H9 (cell line): ENCODE data around the gene LRRC63. TPM values are rescaled to one million over a fixed set of nuclear protein-coding genes. Genes with fewer than 3 reads are reported as not detected.

ENCODE experiments used
- DNase-seq: peaks from one replicate; pipeline ENCODE4 v3.0.0-alpha.2; 2017
- H2AFZ ChIP-seq: one replicate; pipeline ENCODE4 v1.6.1; 2013; ENCODE audit warnings: mild to moderate bottlenecking, low read length, control low read depth, moderate library complexity
- H2AK5ac ChIP-seq: 2 replicates; pipeline ENCODE4 v1.6.1; 2013; ENCODE audit warnings: low read length, control low read depth, mixed read lengths; ENCODE audit not compliant: insufficient read length
- H2BK120ac ChIP-seq: one replicate; pipeline ENCODE4 v1.6.1; 2013; ENCODE audit warnings: low read depth, mild to moderate bottlenecking, low read length, control low read depth, inconsistent platforms; ENCODE audit not compliant: poor library complexity, severe bottlenecking
- H2BK12ac ChIP-seq: 2 replicates; pipeline ENCODE4 v1.6.1; 2013; ENCODE audit warnings: low read length, control low read depth, mixed read lengths, low read depth; ENCODE audit not compliant: insufficient read length
- H2BK15ac ChIP-seq: 2 replicates; pipeline ENCODE4 v1.6.1; 2013; ENCODE audit warnings: low read depth, low read length, control low read depth
- H2BK20ac ChIP-seq: one replicate; pipeline ENCODE4 v1.6.1; 2013; ENCODE audit warnings: low read depth, mild to moderate bottlenecking, low read length, control low read depth, inconsistent platforms; ENCODE audit not compliant: poor library complexity, severe bottlenecking
- H2BK5ac ChIP-seq: 2 replicates; pipeline ENCODE4 v1.6.1; 2013; ENCODE audit warnings: low read length, control low read depth, mixed read lengths; ENCODE audit not compliant: insufficient read length
- H3K14ac ChIP-seq: 2 replicates; pipeline ENCODE4 v1.6.1; 2013; ENCODE audit warnings: low read length, control low read depth; ENCODE audit not compliant: insufficient read depth
- H3K18ac ChIP-seq: 2 replicates; pipeline ENCODE4 v1.6.1; 2013; ENCODE audit warnings: low read depth, mild to moderate bottlenecking, mixed read lengths, low read length, control low read depth; ENCODE audit not compliant: insufficient read length
- H3K23ac ChIP-seq: 2 replicates; pipeline ENCODE4 v1.6.1; 2013; ENCODE audit warnings: low read length, control low read depth, mixed read lengths, low read depth; ENCODE audit not compliant: insufficient read length
- H3K23me2 ChIP-seq: 2 replicates; pipeline ENCODE4 v1.6.1; 2013; ENCODE audit warnings: low read depth, mild to moderate bottlenecking, mixed read lengths, low read length, control low read depth; ENCODE audit not compliant: insufficient read length, poor library complexity, severe bottlenecking
- H3K27ac ChIP-seq: 2 replicates; pipeline ENCODE4 v1.5.1; 2013; ENCODE audit warnings: low read length, control low read depth, mixed read lengths, low read depth; ENCODE audit not compliant: insufficient read length
- H3K27me3 ChIP-seq: 2 replicates; pipeline ENCODE4 v1.6.1; 2013; ENCODE audit warnings: low read length, control low read depth, inconsistent platforms; ENCODE audit not compliant: insufficient read depth
- H3K4ac ChIP-seq: 2 replicates; pipeline ENCODE4 v1.6.1; 2013; ENCODE audit warnings: low read depth, mild to moderate bottlenecking, control low read depth, inconsistent platforms, low read length, moderate library complexity
- H3K4me1 ChIP-seq: 2 replicates; pipeline ENCODE4 v1.6.1; 2013; ENCODE audit warnings: low read length, control low read depth, inconsistent platforms; ENCODE audit not compliant: insufficient read depth
- H3K4me2 ChIP-seq: 2 replicates; pipeline ENCODE4 v1.6.1; 2013; ENCODE audit warnings: low read length, control low read depth, mixed read lengths; ENCODE audit not compliant: insufficient read length, insufficient read depth
- H3K56ac ChIP-seq: 2 replicates; pipeline ENCODE4 v1.6.1; 2013; ENCODE audit warnings: low read depth, mild to moderate bottlenecking, mixed read lengths, low read length, control low read depth; ENCODE audit not compliant: insufficient read length
- H3K79me1 ChIP-seq: 2 replicates; pipeline ENCODE4 v1.6.1; 2013; ENCODE audit warnings: low read depth, mild to moderate bottlenecking, moderate library complexity, low read length, control low read depth, inconsistent platforms; ENCODE audit not compliant: insufficient read depth, poor library complexity, severe bottlenecking
- H3K79me2 ChIP-seq: 2 replicates; pipeline ENCODE4 v1.6.1; 2013; ENCODE audit warnings: low read length, control low read depth, inconsistent platforms; ENCODE audit not compliant: insufficient read depth
- H3K9ac ChIP-seq: 2 replicates; pipeline ENCODE4 v1.6.1; 2013; ENCODE audit warnings: low read length, control low read depth, mixed read lengths; ENCODE audit not compliant: insufficient read length; ENCODE audit errors: extremely low read depth
- H3K9me3 ChIP-seq: one replicate; pipeline ENCODE4 v1.6.1; 2013; ENCODE audit warnings: low read depth, low read length, inconsistent platforms; ENCODE audit not compliant: control insufficient read depth
- H3T11ph ChIP-seq: one replicate; pipeline ENCODE4 v1.6.1; 2013; ENCODE audit warnings: mild to moderate bottlenecking, low read length, control low read depth, inconsistent platforms
- H4K20me1 ChIP-seq: one replicate; pipeline ENCODE4 v1.6.1; 2013; ENCODE audit not compliant: control insufficient read depth, insufficient read length, insufficient read depth
- H4K5ac ChIP-seq: 2 replicates; pipeline ENCODE4 v1.6.1; 2013; ENCODE audit warnings: low read depth, mild to moderate bottlenecking, mixed read lengths, low read length, control low read depth; ENCODE audit not compliant: insufficient read length
- H4K8ac ChIP-seq: replicated peaks from 2 replicates; pipeline ENCODE4 v1.6.1; 2013; ENCODE audit warnings: low read length, control low read depth, mixed read lengths, low read depth; ENCODE audit not compliant: insufficient read length
- H4K91ac ChIP-seq: 2 replicates; pipeline ENCODE4 v1.6.1; 2013; ENCODE audit warnings: low read depth, mild to moderate bottlenecking, moderate library complexity, mixed read lengths, low read length, control low read depth; ENCODE audit not compliant: insufficient read length
- H3K27ac Mint-ChIP-seq, 3 experiments: 2 replicates in 2 of 3; 3 replicates in 1 of 3; pipeline ENCODE4 v1.8.0; 2020 to 2021; ENCODE audit warnings: mixed read lengths in 3 of 3, mild to moderate bottlenecking in 1 of 3, moderate library complexity in 1 of 3
- H3K27me3 Mint-ChIP-seq: 2 replicates; pipeline ENCODE4 v1.8.0; 2021; ENCODE audit warnings: low read depth, mild to moderate bottlenecking, moderate library complexity, mixed read lengths
- H3K36me3 Mint-ChIP-seq, 3 experiments: 2 replicates in 2 of 3; 3 replicates in 1 of 3; pipeline ENCODE4 v1.8.0; 2020 to 2021; ENCODE audit warnings: low read depth in 3 of 3, mixed read lengths in 3 of 3; ENCODE audit not compliant: insufficient read depth in 1 of 3
- H3K4me1 Mint-ChIP-seq, 2 experiments: 2 replicates each; pipeline ENCODE4 v1.8.0; 2020; ENCODE audit warnings: mixed read lengths in 2 of 2
- H3K4me3 Mint-ChIP-seq, 2 experiments: 2 replicates in 1 of 2; 3 replicates in 1 of 2; pipeline ENCODE4 v1.8.0; 2020 to 2021; ENCODE audit warnings: mild to moderate bottlenecking in 2 of 2, mixed read lengths in 2 of 2, moderate library complexity in 1 of 2
- H3K9me3 Mint-ChIP-seq, 2 experiments: 2 replicates in 1 of 2; 3 replicates in 1 of 2; pipeline ENCODE4 v1.8.0; 2020; ENCODE audit warnings: mild to moderate bottlenecking in 2 of 2, mixed read lengths in 2 of 2, moderate library complexity in 1 of 2
- WGBS: extraction: QIAGEN DNeasy Blood & Tissue Kit; methylation state at CpG from one replicate; pipeline ENCODE4 v1.1.7; 2013; ENCODE audit warnings: missing lambda C conversion rate, low lambda C conversion rate, mixed read lengths; ENCODE audit not compliant: insufficient read length; ENCODE audit errors: extremely low coverage; 5-methylcytosine and 5-hydroxymethylcytosine counted together
- total RNA-seq: library from RNA; stranded (reverse); gene quantifications from 2 replicates; pipeline ENCODE4 v1.2.1, GENCODE V29; 2021
- TF ChIP-seq, protein P1 (sequence below): fragments of 200-600 bp; sonication (generic); conservative IDR thresholded peaks from 3 replicates; pipeline ENCODE4 v1.8.0; 2021; ENCODE audit warnings: antibody characterized with exemption, mild to moderate bottlenecking

LRRC63 gene
- total RNA-seq, 1 experiment from 2014 or later: not detected

DNA sequence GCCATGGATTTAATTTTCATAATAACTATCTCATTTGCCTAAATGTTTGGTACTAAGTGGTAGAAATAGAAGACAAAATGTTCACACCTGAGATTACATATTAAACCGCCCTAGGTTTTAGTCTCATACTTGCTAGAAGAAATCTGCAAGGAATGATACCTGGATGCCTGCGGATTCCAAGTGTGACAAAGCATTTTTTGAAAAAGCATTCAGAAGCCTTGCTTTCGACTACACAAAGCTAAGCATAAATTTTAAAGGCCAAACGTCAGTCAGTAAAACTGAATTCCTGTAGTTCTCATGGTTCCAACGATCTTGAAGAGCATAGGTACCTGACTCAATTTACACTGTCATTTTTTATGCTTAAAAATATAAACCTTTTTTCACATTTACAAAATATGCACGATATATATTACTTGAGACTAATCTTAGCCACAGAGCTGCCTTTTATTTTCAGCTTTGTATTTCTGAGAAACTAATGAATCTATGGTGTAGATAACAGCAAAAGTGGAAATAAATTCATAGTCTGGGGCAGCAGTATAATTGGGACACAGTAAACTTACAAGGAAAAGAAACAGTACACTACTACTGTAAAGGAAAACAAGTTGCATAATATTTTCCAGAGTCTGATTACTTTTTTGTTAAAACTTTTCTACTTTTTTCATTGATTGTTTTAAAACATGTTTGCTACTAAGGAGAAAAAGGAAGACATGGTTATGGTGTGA, 1.2 kb upstream of the LRRC63 start:
- no peak overlapping the region for H4K91ac ChIP-seq
- no peaks in the 10 kb centered on the region for H3K36me3 Mint-ChIP-seq
- peaks cover 18% of the 10 kb centered on the region in 2 experiments for H3K4me1 Mint-ChIP-seq
- H3K27ac Mint-ChIP-seq: no peak overlapping the region
- no peak overlapping the region for H2BK12ac ChIP-seq
- no peak overlapping the region for H3K9ac ChIP-seq
- H3K4me1 ChIP-seq: no peaks in the 10 kb centered on the region
- peaks cover 12% of the 10 kb centered on the region for H3K23me2 ChIP-seq
- no peak overlapping the region for H3T11ph ChIP-seq
- no peaks in the 10 kb centered on the region for H4K20me1 ChIP-seq
- no peak for DNase-seq
- no peaks in the 10 kb centered on the region for H3K79me2 ChIP-seq
- no peak overlapping the region for H2AK5ac ChIP-seq
- WGBS: no CpG with 5 or more reads among the region's 6 CpGs
- H3K14ac ChIP-seq: no peak overlapping the region
- H3K27me3 Mint-ChIP-seq: peaks cover 29% of the 10 kb centered on the region
- no peak overlapping the region for H2BK5ac ChIP-seq
- H3K23ac ChIP-seq: no peak overlapping the region
- H3K27me3 ChIP-seq: no peaks in the 10 kb centered on the region; the same call in 1 of the 2 replicates
- no peak overlapping the region for H3K27ac ChIP-seq
- H2BK120ac ChIP-seq: no peak overlapping the region
- TF ChIP-seq, protein P1, sequence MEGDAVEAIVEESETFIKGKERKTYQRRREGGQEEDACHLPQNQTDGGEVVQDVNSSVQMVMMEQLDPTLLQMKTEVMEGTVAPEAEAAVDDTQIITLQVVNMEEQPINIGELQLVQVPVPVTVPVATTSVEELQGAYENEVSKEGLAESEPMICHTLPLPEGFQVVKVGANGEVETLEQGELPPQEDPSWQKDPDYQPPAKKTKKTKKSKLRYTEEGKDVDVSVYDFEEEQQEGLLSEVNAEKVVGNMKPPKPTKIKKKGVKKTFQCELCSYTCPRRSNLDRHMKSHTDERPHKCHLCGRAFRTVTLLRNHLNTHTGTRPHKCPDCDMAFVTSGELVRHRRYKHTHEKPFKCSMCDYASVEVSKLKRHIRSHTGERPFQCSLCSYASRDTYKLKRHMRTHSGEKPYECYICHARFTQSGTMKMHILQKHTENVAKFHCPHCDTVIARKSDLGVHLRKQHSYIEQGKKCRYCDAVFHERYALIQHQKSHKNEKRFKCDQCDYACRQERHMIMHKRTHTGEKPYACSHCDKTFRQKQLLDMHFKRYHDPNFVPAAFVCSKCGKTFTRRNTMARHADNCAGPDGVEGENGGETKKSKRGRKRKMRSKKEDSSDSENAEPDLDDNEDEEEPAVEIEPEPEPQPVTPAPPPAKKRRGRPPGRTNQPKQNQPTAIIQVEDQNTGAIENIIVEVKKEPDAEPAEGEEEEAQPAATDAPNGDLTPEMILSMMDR: no peak
- no peaks in the 10 kb centered on the region for H3K79me1 ChIP-seq
- H3K18ac ChIP-seq: no peak overlapping the region
- no peak overlapping the region for H3K56ac ChIP-seq
- H3K4me3 Mint-ChIP-seq: no peak overlapping the region
- H3K4ac ChIP-seq: no peak overlapping the region
- no peak overlapping the region for H2BK15ac ChIP-seq
- H4K5ac ChIP-seq: no peak overlapping the region
- H2AFZ ChIP-seq: no peak overlapping the region
- no peak overlapping the region for H2BK20ac ChIP-seq
- H3K4me2 ChIP-seq: no peak overlapping the region
- H4K8ac ChIP-seq: no peak overlapping the region
- H3K9me3 ChIP-seq: no peaks in the 10 kb centered on the region
- no peaks in the 10 kb centered on the region; a peak in 1 of 5 replicates for H3K9me3 Mint-ChIP-seq
